WTC11 (cell line): ENCODE data around the gene KCNG1.

Experiments
- AFF4 ChIP-seq: sonication (generic); formaldehyde crosslinking; IDR thresholded peaks from 2 replicates; pipeline ENCODE4 v1.8.1; 2023; ENCODE audit warnings: mild to moderate bottlenecking, missing genetic modification reagents, borderline replicate concordance
- CTCF ChIP-seq: fragments of 200-600 bp; IDR thresholded peaks from 2 replicates; pipeline ENCODE4 v1.8.0; 2022; ENCODE audit warnings: antibody characterized with exemption
- ESRRA ChIP-seq: sonication (generic); formaldehyde crosslinking; IDR thresholded peaks from 2 replicates; pipeline ENCODE4 v1.8.1; 2022; ENCODE audit warnings: mild to moderate bottlenecking, missing genetic modification reagents, borderline replicate concordance
- FOXK1 ChIP-seq: sonication (generic); formaldehyde crosslinking; IDR thresholded peaks from 2 replicates; pipeline ENCODE4 v1.8.0; 2022; ENCODE audit warnings: mild to moderate bottlenecking, moderate library complexity, missing genetic modification reagents
- FOXP4 ChIP-seq: sonication (generic); formaldehyde crosslinking; IDR thresholded peaks from 2 replicates; pipeline ENCODE4 v1.8.0; 2022; ENCODE audit warnings: mild to moderate bottlenecking, missing genetic modification reagents
- JUN ChIP-seq: sonication (generic); formaldehyde crosslinking; IDR thresholded peaks from 2 replicates; pipeline ENCODE4 v1.8.0; 2023; ENCODE audit warnings: mild to moderate bottlenecking, missing genetic modification reagents
- MAX ChIP-seq: sonication (generic); formaldehyde crosslinking; IDR thresholded peaks from 2 replicates; pipeline ENCODE4 v1.8.0; 2022; ENCODE audit warnings: mild to moderate bottlenecking, missing genetic modification reagents
- MYBL2 ChIP-seq: sonication (generic); formaldehyde crosslinking; IDR thresholded peaks from 2 replicates; pipeline ENCODE4 v1.8.1; 2023; ENCODE audit warnings: mild to moderate bottlenecking, moderate library complexity, missing genetic modification reagents
- NR1H2 ChIP-seq: sonication (generic); formaldehyde crosslinking; IDR thresholded peaks from 2 replicates; pipeline ENCODE4 v1.9.0; 2021; ENCODE audit warnings: mild to moderate bottlenecking, moderate library complexity, missing genetic modification reagents
- PRRX2 ChIP-seq: fragments of 250-450 bp; sonication (Bioruptor Pico); IDR thresholded peaks from 2 replicates; pipeline ENCODE4 v1.8.0; 2021; ENCODE audit warnings: mild to moderate bottlenecking
- SP1 ChIP-seq: sonication (generic); formaldehyde crosslinking; conservative IDR thresholded peaks from 2 replicates; pipeline ENCODE4 v1.8.1; 2022; ENCODE audit warnings: missing genetic modification reagents

- no peak for TF ChIP-seq SP1 (CRISPR knock-in tag)
- no peak for TF ChIP-seq NR1H2
- TF ChIP-seq JUN (CRISPR knock-in tag): no peak
- TF ChIP-seq CTCF: no peak
- TF ChIP-seq ESRRA: no peak
- no peak for TF ChIP-seq FOXK1 (CRISPR knock-in tag)
- TF ChIP-seq AFF4 (CRISPR knock-in tag): no peak
- no peak for TF ChIP-seq FOXP4 (CRISPR knock-in tag)
- no peak for TF ChIP-seq MAX (CRISPR knock-in tag)
- TF ChIP-seq PRRX2 (CRISPR knock-in tag): no peak
- TF ChIP-seq MYBL2 (CRISPR knock-in tag): no peak
These were observed 3.4 kb upstream of the KCNG1 start for GRCh38 chr20:51026269-51026668.
